ENCODE measurements around the gene PREX1.

DNA sequence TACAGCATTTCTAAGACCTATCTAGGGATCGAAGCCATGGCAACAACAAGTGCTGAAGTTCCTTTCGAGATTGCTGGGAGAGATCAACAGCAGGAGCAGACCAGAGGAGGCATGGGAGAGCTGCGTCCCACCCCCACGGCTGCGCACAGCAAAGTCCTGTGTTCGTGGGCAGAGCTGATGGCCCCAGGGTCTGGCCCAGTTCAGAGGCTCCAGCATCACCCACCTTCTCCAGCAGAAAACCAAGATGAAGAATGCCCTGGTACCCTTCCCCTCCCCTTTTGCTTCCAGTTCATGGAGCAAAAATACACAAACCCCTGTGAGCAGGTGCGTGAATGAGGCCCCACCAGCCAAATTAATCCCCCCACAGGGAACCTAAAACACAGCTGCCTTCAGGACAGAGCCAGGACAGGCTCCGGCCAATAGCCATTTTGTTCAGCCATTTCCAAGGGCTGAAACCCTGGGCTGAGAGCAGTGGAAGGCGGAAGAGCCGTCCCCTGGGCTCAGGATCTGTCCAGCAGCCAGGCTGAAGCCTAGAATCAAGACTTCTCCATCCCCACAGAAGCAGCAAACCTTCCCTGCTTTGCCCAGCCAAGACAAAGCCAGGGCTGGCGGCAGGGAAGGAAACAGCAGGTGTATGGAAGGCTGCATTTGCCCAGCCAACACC is 102.8 kb downstream of the PREX1 start:
- TF ChIP-seq POLR2A (IDR thresholded peaks at IDR 0.05; ENCODE audit: low read length) (no peak), GATA1 (IDR thresholded peaks at IDR 0.05; ENCODE audit: low read depth, low read length) (no peak)

Data from erythroblast (primary cell).